Kidney epithelial cell (primary cell): Measurements from ENCODE around the gene CRTAC1. TPM values are rescaled to one million over a fixed set of nuclear protein-coding genes. Genes with fewer than 3 reads are reported as not detected.

ENCODE experiments used
- DNase-seq: peaks from one replicate; pipeline ENCODE4 v3.0.0-alpha.2; 2010; ENCODE audit warnings: low read depth
- H3K27me3 ChIP-seq: 2 replicates; pipeline ENCODE4 v1.6.0; 2011; ENCODE audit warnings: low read length; ENCODE audit not compliant: control insufficient read depth, insufficient read depth
- H3K36me3 ChIP-seq: 2 replicates; pipeline ENCODE4 v1.5.1; 2011; ENCODE audit warnings: low read length; ENCODE audit not compliant: control insufficient read depth, insufficient read depth
- H3K4me3 ChIP-seq: 2 replicates; pipeline ENCODE4 v1.5.1; 2011; ENCODE audit warnings: low read depth, mild to moderate bottlenecking, control low read depth, low read length
- CTCF ChIP-seq: IDR thresholded peaks from 2 replicates; pipeline ENCODE4 v1.5.1; 2011; ENCODE audit warnings: mild to moderate bottlenecking, moderate library complexity, low read length, control low read depth, inconsistent platforms; ENCODE audit not compliant: insufficient read depth, poor library complexity, severe bottlenecking
- total RNA-seq: library from RNA; depleted of rRNA; stranded (reverse); fragments of >200 nt; gene quantifications from 2 replicates; pipeline ENCODE4 v1.2.3, GENCODE V29; 2015

The CRTAC1 gene
- total RNA-seq, 1 donor from 2014 or later: 3.2 TPM

- Histone ChIP-seq H3K27me3 (peaks cover 2% of the 10 kb centered on the region), H3K4me3 (no peak overlapping the region), H3K36me3 (no peaks in the 10 kb centered on the region)
- no peak for TF ChIP-seq CTCF
- no peak for DNase-seq
These were observed 127.0 kb downstream of the CRTAC1 start for GRCh38 chr10:97903128-97904017.

GRCh38 chr10:97901381-97901780 is 129.0 kb downstream of the CRTAC1 start:
- no peak for TF ChIP-seq CTCF
- no peak for DNase-seq
- Histone ChIP-seq H3K36me3 (no peaks in the 10 kb centered on the region), H3K27me3 (no peaks in the 10 kb centered on the region), H3K4me3 (no peak overlapping the region)

- no peak for DNase-seq
- Histone ChIP-seq H3K4me3 (no peak overlapping the region), H3K36me3 (no peaks in the 10 kb centered on the region), H3K27me3 (no peaks in the 10 kb centered on the region)
- TF ChIP-seq CTCF: no peak
These were observed 132.0 kb downstream of the CRTAC1 start for GRCh38 chr10:97898429-97898828.

GRCh38 chr10:97896756-97897358 is 133.6 kb downstream of the CRTAC1 start:
- Histone ChIP-seq H3K27me3 (no peaks in the 10 kb centered on the region), H3K4me3 (no peak overlapping the region), H3K36me3 (no peaks in the 10 kb centered on the region)
- DNase-seq: no peak
- TF ChIP-seq CTCF: no peak

GRCh38 chr10:97895915-97896314 is 134.5 kb downstream of the CRTAC1 start:
- no peak for TF ChIP-seq CTCF
- no peak for DNase-seq
- Histone ChIP-seq H3K4me3 (no peak overlapping the region), H3K27me3 (no peaks in the 10 kb centered on the region), H3K36me3 (no peaks in the 10 kb centered on the region)
